GM21390 (cell line): ENCODE data around the gene MEIOSIN.
A peak's percentile ranks its signal among the peaks of the same experiment; 100 is the strongest.
"Not testable (repeated sequence)": the region's sequence is repeated elsewhere in the genome, so short reads cannot be mapped to it uniquely, and the experiment has no call there.

Experiments
- ATAC-seq: cut with Tn5 transposase; IDR thresholded peaks from one replicate; pipeline ENCODE4 v1.9.1; 2021; ENCODE audit not compliant: unreplicated experiment

MEIOSIN gene

GRCh38 chr19:45717983-45718650 is 15.1 kb upstream of the MEIOSIN start:
- no peak for ATAC-seq

- ATAC-seq, result not testable (repeated sequence)
These were observed 13.2 kb upstream of the MEIOSIN start for GRCh38 chr19:45720065-45720464.

GRCh38 chr19:45728683-45729082 is 4.6 kb upstream of the MEIOSIN start:
- ATAC-seq, result not testable (repeated sequence)

- ATAC-seq, result no peak
These were observed 3.4 kb upstream of the MEIOSIN start for GRCh38 chr19:45729800-45730290.

GRCh38 chr19:45730368-45731288 is 2.6 kb upstream of the MEIOSIN start, which contains the start of gene FBXO46:
TSS of gene FBXO46 (minus strand) at chr19:45730896. CDS start at chr19:45713495, 17,401 bp downstream.
- peak; percentile 86 for ATAC-seq

GRCh38 chr19:45739498-45740439 is 6.5 kb downstream of the MEIOSIN start:
- no peak for ATAC-seq

GRCh38 chr19:45742969-45743368 is 9.7 kb downstream of the MEIOSIN start:
- no peak for ATAC-seq

- ATAC-seq, result no peak
These were observed 12.4 kb downstream of the MEIOSIN start for GRCh38 chr19:45745606-45746005.

GRCh38 chr19:45746866-45747265 is 13.6 kb downstream of the MEIOSIN start:
- no peak for ATAC-seq

- ATAC-seq, result no peak
These were observed 14.3 kb downstream of the MEIOSIN start for GRCh38 chr19:45747513-45747912.

GRCh38 chr19:45751483-45751882 is 18.2 kb downstream of the MEIOSIN start:
- ATAC-seq, result not testable (repeated sequence)

- ATAC-seq, result no peak
These were observed 19.4 kb downstream of the MEIOSIN start for GRCh38 chr19:45752639-45753038.

GRCh38 chr19:45753548-45753947 is 20.3 kb downstream of the MEIOSIN start:
- no peak for ATAC-seq

GRCh38 chr19:45754323-45754722 is 21.1 kb downstream of the MEIOSIN start:
- no peak for ATAC-seq

- ATAC-seq, result no peak
These were observed 24.5 kb downstream of the MEIOSIN start for GRCh38 chr19:45757695-45758094.

GRCh38 chr19:45758921-45759320 is 25.7 kb downstream of the MEIOSIN start:
- ATAC-seq, result no peak

GRCh38 chr19:45761714-45762113 is 28.5 kb downstream of the MEIOSIN start:
- ATAC-seq, result no peak

- no peak for ATAC-seq
These were observed 29.8 kb downstream of the MEIOSIN start for GRCh38 chr19:45762870-45763631.

GRCh38 chr19:45763691-45764294 is 30.6 kb downstream of the MEIOSIN start:
- no peak for ATAC-seq

GRCh38 chr19:45764475-45764874 is 31.2 kb downstream of the MEIOSIN start:
- ATAC-seq, result no peak
